A673 (cell line): Measurements from ENCODE around the gene ZNF425.

Source experiments
- EZH2 ChIP-seq: fragments of 200-600 bp; sonication (generic); IDR thresholded peaks from 2 replicates; pipeline ENCODE4 v1.6.1; 2017; ENCODE audit warnings: borderline replicate concordance, low read depth, mild to moderate bottlenecking, mixed read lengths, antibody characterized with exemption, low read length; ENCODE audit not compliant: poor library complexity, severe bottlenecking
- TF ChIP-seq, protein P1 (sequence below): fragments of 300-800, 200-600 bp; sonication (generic); conservative IDR thresholded peaks from 2 replicates; pipeline ENCODE4 v1.5.1; 2017; ENCODE audit warnings: low read depth, mild to moderate bottlenecking, antibody characterized with exemption, low read length, moderate library complexity, mixed read lengths

DNA sequence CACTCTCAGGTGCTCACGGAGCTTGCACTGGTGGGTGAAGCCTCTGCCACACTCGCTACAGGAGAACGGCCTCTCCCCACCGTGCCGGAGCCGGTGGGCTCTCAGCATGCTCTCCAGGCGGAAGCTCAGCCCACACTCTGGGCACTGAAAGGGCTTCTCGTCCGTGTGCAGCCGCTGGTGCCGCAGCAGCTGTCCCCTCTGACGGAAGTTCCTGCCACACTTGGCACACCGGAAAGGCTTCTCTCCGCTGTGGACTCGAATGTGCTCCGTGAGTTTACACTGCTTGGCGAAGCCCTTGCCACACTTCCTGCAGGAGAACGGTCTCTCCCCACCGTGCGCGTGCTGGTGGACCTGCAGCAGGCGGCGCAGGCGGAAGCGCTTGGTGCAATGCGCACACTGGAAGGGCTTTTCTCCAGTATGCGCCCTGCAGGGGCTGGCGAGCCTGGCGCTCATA lies 54.9 kb downstream of the ZNF425 start:
- TF ChIP-seq EZH2, result no peak
- TF ChIP-seq, protein P1, sequence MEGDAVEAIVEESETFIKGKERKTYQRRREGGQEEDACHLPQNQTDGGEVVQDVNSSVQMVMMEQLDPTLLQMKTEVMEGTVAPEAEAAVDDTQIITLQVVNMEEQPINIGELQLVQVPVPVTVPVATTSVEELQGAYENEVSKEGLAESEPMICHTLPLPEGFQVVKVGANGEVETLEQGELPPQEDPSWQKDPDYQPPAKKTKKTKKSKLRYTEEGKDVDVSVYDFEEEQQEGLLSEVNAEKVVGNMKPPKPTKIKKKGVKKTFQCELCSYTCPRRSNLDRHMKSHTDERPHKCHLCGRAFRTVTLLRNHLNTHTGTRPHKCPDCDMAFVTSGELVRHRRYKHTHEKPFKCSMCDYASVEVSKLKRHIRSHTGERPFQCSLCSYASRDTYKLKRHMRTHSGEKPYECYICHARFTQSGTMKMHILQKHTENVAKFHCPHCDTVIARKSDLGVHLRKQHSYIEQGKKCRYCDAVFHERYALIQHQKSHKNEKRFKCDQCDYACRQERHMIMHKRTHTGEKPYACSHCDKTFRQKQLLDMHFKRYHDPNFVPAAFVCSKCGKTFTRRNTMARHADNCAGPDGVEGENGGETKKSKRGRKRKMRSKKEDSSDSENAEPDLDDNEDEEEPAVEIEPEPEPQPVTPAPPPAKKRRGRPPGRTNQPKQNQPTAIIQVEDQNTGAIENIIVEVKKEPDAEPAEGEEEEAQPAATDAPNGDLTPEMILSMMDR, result no peak
